DMS79 treated with DMSO at 0.1 percent for 48 hours (cell line): ENCODE measurements around the gene BPIFB2.
"Not testable (repeated sequence)": the region's sequence is repeated elsewhere in the genome, so short reads cannot be mapped to it uniquely, and the experiment has no call there.

Source experiments
- DNase-seq: peaks from one replicate; lab custom pipeline; 2025; lab: John Stamatoyannopoulos, UW

Gene BPIFB2

DNA sequence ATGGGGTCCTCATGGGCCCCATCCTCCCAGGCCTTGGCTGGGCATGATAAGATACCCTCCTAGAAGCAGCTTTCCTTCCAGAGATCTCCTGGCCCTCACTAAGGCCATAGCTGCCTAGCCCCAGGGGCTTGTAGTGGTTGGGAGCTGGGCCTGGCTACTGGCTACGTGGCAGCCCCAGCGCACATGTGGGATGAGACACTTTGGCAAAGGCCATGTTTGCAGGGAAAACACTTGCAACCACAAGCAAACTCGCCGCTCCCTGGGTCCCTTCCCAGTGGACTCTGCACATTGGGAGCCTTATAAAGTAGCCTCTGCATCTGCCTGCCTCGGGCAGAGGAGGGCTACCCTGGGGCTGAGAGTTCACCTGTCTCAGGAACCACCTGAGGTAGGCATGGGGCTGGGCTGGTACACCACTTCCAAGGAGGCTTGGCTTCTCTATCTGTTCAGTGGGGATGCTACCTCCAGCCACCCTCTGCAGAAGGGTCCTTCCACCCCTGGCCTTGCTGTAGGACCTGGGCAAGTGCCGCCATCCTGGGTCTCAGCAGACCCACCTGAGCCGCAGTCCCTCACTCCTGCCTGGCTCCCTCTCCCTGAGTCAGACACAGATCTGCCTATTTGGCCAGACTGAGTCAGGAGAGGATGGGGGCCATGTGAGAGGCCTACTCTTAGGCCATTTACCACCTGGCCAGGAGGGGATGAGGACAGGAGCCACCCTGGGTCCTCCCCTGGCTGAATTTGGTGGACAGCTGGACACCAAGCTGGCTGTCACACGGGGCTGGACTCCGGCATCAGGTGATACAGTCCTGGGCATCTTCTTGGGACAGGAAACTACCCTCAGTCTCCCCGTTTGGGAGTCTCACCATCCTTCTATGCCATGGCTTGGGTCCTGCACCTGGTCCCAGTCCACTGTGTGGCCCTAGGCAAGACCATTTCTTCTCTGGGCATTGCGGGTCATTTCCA lies at the start of gene BPIFB2:
BPIFB2 (plus strand) TSS at position 329 of the 960 bp plus-strand sequence. CDS start 871 bp downstream, outside the sequence.
- no peak for DNase-seq

DNA sequence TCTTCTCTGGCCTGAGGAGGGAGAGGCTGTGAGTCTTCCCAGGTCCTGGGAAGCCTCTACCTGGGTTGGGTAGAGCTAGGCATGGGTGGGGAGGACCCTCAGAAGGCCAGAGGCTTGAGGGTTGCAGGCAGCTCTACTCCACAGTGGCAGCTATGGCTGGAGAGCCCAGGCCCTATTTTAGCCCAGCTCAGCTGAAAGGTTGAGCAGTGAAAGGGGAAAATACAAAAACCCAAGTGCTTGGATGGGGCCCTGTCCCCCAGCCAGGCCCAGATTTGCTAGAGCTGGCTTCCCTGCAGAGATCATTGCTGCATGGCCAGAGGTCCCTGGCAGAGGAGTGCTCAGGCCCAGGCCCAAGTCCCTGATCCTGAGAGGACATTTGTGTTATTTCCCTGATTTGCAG lies 48.9 kb upstream of the BPIFB2 start:
- DNase-seq: no peak

DNA sequence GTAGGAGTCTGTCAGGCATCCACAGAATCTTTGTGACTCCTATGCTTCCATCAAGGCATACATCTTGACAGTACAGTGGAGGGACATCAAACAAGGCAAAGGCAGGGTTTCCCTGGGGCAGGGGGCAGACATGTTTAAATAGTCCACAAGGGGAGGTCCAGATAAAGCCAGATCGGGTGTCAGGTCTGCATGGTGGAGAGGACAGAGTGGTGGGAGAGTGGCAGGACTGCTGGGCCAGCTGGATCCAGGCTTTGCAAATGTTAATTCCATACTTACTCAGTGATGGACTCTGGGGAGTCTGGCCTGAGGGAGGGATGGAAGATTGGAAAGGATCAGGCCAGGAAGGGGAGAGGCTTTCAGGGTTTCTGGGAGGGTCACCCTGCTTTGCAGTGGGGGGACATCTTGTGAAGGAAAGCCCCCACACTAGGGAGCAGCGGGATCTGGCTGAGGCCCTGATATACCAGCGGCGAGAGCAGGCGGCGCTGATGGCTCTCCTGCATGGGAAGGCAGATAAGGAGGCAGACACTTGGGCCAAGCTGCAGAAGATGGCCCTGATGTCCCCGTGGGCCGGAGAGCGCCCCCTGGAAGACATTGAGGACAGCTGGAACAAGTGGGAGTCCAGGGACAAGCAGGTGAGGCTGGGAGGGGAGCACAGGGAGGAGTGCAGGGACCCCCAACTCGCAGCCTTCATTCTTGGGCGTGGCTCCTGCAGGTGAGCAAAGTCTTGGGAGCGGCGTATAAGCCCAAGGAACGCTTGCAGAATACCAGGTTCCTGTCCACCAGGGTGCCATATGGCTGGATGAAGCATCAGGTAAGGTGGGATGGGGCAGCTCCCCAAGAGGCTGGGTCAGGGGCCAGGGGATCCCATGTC lies 47.9 kb upstream of the BPIFB2 start:
- DNase-seq: no peak

GRCh38 chr20:32960222-32960518 lies 47.3 kb upstream of the BPIFB2 start:
- no peak for DNase-seq

DNA sequence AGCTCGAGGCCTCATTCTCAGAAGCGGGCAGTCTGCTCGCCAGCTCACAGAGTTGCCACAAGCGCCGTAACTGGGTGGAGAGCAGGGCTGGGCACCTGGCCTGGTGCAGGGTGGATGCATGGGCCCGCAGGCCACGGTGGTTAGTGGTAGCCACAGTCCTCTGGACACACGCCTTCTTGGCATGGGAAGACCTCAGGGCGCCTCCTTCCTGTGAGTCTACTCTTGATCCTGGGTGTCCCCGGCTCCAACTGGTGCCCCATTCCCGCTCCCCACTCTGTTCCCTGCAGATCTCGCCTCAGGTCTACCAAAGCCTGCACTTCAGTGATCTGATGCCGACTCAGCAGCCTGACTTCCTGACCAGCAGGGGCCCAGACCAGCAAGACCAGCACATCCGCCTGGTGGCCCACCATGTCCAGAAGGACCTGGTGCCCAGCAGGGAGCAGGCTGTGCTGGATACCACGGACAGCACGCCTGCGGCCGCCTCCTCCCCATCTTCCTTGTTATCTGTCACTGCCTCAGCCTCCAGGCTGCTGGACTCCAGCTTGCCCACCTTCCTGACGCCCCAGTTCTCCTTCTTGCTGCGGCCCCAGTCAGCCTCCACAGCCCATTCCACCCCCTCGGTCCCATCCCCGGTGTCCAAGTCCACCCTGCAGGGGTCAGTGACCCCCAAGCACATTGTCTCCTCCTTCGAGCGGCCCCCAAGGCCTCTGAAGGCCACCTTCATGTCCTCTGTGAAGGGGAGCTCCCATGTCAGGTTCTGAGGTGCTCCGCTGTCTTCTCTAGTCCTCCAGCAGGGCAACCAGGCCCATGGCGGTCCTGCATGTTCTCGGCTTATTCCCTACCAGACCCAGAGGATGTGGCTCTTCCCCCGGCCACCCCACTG lies 46.4 kb upstream of the BPIFB2 start:
- DNase-seq: no peak

GRCh38 chr20:32962053-32962452 lies 45.5 kb upstream of the BPIFB2 start:
- DNase-seq: no peak

- DNase-seq: not testable (repeated sequence)
These were observed 44.9 kb upstream of the BPIFB2 start for GRCh38 chr20:32962646-32963045.

GRCh38 chr20:32963176-32963575 lies 44.3 kb upstream of the BPIFB2 start:
- DNase-seq: no peak

- DNase-seq: no peak
These were observed 42.9 kb upstream of the BPIFB2 start for GRCh38 chr20:32964575-32964974.

GRCh38 chr20:32965115-32965514 lies 42.4 kb upstream of the BPIFB2 start:
- no peak for DNase-seq

DNA sequence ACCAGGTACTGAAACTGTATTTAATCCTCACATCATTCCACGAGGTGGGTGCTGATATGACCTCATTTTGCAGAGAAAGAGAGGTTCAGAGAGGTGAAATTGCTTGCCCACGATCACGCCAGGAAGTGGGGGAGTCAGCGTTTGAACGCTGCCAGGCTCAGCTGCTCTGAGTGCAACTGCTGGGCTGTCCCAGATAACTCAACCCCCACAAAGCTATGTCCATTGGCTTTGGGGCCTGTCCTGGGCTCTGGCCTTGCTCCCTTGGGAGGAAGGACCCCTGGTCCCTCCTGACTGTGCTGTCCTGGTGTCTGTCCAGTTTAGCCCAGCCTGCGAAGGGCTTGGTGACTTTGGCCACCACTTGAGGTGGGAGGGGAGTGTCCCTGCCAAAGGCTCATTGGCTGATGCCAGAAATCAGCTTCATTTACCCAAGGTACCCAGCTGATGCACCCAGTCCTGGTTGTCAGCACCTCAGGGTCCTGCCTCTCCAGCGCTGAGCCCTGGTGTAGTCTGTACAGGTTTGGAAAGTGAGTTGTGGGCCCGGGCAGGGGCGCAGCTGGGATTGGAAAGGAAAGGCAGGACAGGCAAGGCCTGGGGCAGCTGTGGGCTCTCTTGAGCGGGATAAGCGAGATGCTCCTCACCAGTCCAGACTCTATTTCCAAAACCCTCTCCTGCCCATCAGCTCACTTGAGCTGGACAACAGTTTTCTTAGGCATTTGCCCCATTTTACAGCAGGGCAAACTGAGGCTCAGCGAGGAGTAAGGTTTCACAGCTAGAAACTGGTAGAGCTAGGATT lies 41.7 kb upstream of the BPIFB2 start:
- DNase-seq: no peak

DNA sequence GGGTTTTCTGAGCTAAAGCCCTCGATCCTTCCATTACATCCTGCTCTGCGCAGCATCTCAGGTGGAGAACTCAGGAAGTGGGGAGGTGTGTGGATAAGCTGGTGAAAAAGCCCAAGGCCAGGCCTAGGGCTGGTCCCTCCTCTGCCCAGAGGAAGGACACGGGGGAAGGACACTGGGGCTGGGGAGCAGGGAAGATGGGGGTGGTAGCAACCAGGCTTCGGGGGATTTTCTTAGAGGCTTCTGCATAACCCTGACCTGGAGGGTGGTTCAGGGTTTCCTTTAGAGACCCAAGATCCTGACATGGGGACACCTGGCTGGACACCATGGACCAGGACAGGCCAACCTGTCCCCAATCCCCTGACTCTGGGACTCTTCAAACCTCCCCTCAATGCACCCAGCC lies 41.1 kb upstream of the BPIFB2 start:
- no peak for DNase-seq

- no peak for DNase-seq
These were observed 40.4 kb upstream of the BPIFB2 start for GRCh38 chr20:32966881-32967781.

- no peak for DNase-seq
These were observed 39.5 kb upstream of the BPIFB2 start for GRCh38 chr20:32967961-32968457.

GRCh38 chr20:32968478-32969241 lies 38.8 kb upstream of the BPIFB2 start:
- no peak for DNase-seq

DNA sequence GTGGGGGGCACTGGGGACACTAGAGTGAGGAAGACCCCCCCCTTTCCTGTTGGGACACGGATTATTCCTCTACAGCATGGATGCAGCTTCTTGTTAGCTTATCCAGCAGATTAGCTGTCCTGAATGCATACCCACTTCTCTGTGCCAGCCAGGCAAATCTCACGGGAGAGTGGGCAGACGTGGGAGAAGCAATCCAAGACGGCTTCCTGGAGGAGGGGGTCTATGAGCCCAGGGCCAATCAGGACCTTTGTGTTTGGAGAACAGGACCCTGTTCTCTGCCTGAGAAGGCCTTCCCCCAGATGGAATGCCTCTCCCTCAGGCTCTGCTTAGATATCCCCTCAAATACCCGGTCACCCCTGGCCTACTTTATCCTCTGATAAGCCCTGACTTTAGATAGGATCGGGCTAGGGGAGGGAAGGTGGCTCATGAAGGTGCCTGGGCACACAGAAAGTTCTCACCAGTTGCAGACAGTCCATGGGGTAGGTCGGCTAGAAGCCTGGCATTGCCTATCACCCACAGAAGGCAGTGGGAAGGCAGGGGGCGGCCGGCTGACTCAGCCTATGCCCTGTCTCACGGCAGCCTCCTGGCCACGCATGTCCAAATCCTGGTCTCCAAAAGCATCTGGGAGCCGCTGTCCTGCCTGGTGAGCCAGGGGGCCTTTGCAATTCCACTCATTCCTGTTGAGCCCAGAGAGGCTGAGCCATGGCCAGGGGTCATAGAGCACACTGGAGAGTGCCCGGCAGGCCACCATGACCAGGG lies 38.0 kb upstream of the BPIFB2 start:
- no peak for DNase-seq

DNA sequence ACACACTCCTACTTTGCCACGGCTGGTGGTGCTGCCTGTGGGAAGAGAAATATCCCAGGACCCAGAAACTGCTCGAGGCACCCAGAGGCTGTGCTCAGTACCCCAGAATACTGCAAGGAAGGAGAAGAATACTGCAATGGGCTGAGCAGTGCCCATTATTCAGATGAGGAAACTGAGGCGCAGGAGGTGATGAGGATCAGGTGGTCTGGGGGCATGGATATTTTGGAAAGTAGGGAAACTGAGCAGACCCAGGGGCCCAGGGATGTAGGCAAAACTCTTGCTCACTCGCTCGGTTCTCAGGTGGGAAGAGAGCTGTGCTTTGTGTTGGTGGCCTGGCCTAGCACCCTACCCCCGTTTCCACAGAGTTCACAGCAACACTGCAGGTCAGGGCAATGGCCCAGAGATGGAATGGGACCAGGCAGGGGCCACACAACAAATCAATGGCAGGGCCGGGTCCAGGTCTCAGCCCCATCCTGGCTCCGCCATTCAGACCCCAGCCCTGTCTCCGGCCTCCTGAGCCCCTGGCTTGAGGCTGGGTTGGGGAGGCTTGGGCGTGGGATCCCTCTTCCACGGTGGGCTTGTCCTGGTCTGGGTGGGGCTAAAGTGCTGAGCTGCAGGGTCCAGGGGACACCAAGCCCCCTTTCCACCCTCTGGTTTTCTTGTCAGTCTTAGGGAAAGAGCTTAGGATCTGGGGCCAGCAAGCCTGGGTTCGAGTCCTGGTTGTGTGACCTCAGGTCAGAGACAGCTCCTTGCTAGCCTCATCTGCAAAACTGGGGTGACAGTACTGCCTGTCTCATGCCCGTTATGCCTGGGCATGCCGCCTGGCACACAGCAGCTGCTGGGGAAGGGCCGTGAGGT lies 37.2 kb upstream of the BPIFB2 start:
- DNase-seq: no peak

DNA sequence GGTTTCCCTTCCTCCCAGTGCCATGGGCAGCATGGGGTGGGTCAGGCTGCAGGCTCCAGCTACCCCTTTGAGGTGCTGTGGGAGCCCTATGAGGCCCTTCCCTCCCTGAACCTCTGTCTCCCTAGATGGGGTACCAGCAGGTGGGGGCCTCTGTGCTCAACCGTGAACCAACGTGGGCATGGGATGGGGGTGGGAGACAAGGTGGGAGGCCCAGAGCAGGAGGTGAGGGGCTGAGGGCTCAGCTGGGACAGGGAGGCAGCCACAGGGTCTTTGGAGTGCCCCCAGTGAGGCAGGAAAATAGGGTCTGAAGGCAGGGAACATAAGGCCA lies 36.6 kb upstream of the BPIFB2 start:
- no peak for DNase-seq
